ENCODE results near the gene PRR19. TPM values are rescaled to one million over a fixed set of nuclear protein-coding genes. Genes with fewer than 3 reads are reported as not detected.
"Not testable (repeated sequence)": the region's sequence is repeated elsewhere in the genome, so short reads cannot be mapped to it uniquely, and the experiment has no call there.

Gene PRR19
- total and polyA plus RNA-seq, 2 donors (not counting 1 experiment from before 2014, with no cell fraction given) = 0.39 to 0.54 TPM

- DNase-seq (no peak), ATAC-seq (ENCODE audit: low read depth) (no peak)
- WGBS (ENCODE audit: insufficient coverage) = no CpG with 5 or more reads among the region's 3 CpGs
- Histone ChIP-seq H3K27me3 (replicated peaks in 1 of 4; ENCODE audit: control extremely low read depth in 1 of 4, control insufficient read depth in 3 of 4, insufficient read depth in 4 of 4, low read length in 3 of 4) (no peaks in the 10 kb centered on the region), H3K27ac (ENCODE audit: low read length in 2 of 2) (no peak overlapping the region), H3K9me3 (ENCODE audit: control extremely low read depth in 1 of 3, control insufficient read depth in 2 of 3, insufficient read depth in 1 of 3, low read length in 2 of 3) (no peaks in the 10 kb centered on the region), H3K36me3 (replicated peaks in 1 of 2; ENCODE audit: control extremely low read depth in 1 of 2, control insufficient read depth in 1 of 2, extremely low read depth in 1 of 2, insufficient read depth in 2 of 2, low read length in 1 of 2) (no peaks in the 10 kb centered on the region), H3K4me3 (ENCODE audit: control extremely low read depth in 1 of 5, extremely low read depth in 1 of 5, insufficient read depth in 1 of 5, low read depth in 2 of 5, low read length in 4 of 5) (no peak overlapping the region), H2AFZ (ENCODE audit: insufficient read depth, low read depth, low read length, poor library complexity, severe bottlenecking) (no peak overlapping the region), H4K20me1 (ENCODE audit: control insufficient read depth, insufficient read depth, low read length, poor library complexity, severe bottlenecking) (no peaks in the 10 kb centered on the region), H3K9ac (ENCODE audit: low read length) (no peak overlapping the region), H3K4me2 (replicated peaks; ENCODE audit: low read depth, low read length, poor library complexity, severe bottlenecking) (no peak overlapping the region), H3K79me2 (ENCODE audit: control insufficient read depth, insufficient read depth, low read length) (no peaks in the 10 kb centered on the region), H3K4me1 (ENCODE audit: control insufficient read depth in 2 of 2, insufficient read depth in 2 of 2, low read length in 2 of 2) (no peaks in the 10 kb centered on the region)
- ChIA-PET POLR2A (interaction anchor here (0.7 to 1.5 kb wide), 2 partner anchors 10 to 15 kb away, joined by 3 to 5 read pairs; no protein-coding TSS in a partner anchor), CTCF (no interaction called here)
- Mint-ChIP-seq H3K27me3 (peaks cover 9% of the 10 kb centered on the region), H3K27ac (no peak overlapping the region), H3K4me3 (no peak overlapping the region), H3K4me1 (no peaks in the 10 kb centered on the region), H3K9me3 (ENCODE audit: insufficient read depth) (no peaks in the 10 kb centered on the region)
- TF ChIP-seq EZH2 (IDR thresholded peaks at IDR 0.05; ENCODE audit: borderline replicate concordance, insufficient read depth, low read depth, low read length, poor library complexity, severe bottlenecking) (no peak), CTCF (IDR thresholded peaks at IDR 0.05) (no peak)
- intact Hi-C loops (cut with micrococcal nuclease) = no loop called here
Observed at GRCh38 chr19:42261763-42262162, 40.2 kb upstream of the PRR19 start.

GRCh38 chr19:42266105-42266504 is 35.8 kb upstream of the PRR19 start:
- H3K9me3 Mint-ChIP-seq (ENCODE audit: insufficient read depth); H3K27me3 ChIP-seq (replicated peaks in 1 of 4; ENCODE audit: control extremely low read depth in 1 of 4, control insufficient read depth in 3 of 4, insufficient read depth in 4 of 4, low read length in 3 of 4); H3K4me3 ChIP-seq (ENCODE audit: control extremely low read depth in 1 of 5, extremely low read depth in 1 of 5, insufficient read depth in 1 of 5, low read depth in 2 of 5, low read length in 4 of 5); H4K20me1 ChIP-seq (ENCODE audit: control insufficient read depth, insufficient read depth, low read length, poor library complexity, severe bottlenecking); H3K27ac Mint-ChIP-seq; ATAC-seq (ENCODE audit: low read depth); H3K9me3 ChIP-seq (ENCODE audit: control extremely low read depth in 1 of 3, control insufficient read depth in 2 of 3, insufficient read depth in 1 of 3, low read length in 2 of 3); H3K27me3 Mint-ChIP-seq; POLR2A ChIA-PET; intact Hi-C loops (cut with micrococcal nuclease); H3K4me2 ChIP-seq (replicated peaks; ENCODE audit: low read depth, low read length, poor library complexity, severe bottlenecking); DNase-seq; H3K36me3 ChIP-seq (replicated peaks in 1 of 2; ENCODE audit: control extremely low read depth in 1 of 2, control insufficient read depth in 1 of 2, extremely low read depth in 1 of 2, insufficient read depth in 2 of 2, low read length in 1 of 2); H3K27ac ChIP-seq (ENCODE audit: low read length in 2 of 2); H2AFZ ChIP-seq (ENCODE audit: insufficient read depth, low read depth, low read length, poor library complexity, severe bottlenecking); H3K9ac ChIP-seq (ENCODE audit: low read length): not testable (repeated sequence)
- peaks cover 22 to 25% of the 10 kb centered on the region in 2 donors for H3K4me1 ChIP-seq (ENCODE audit: control insufficient read depth in 2 of 2, insufficient read depth in 2 of 2, low read length in 2 of 2)
- CTCF ChIA-PET = interaction anchor here (1.2 kb wide), 1 partner anchor 10 kb away, joined by 4 read pairs; no protein-coding TSS in a partner anchor
- Mint-ChIP-seq H3K4me1 (peaks cover 16% of the 10 kb centered on the region), H3K4me3 (peak overlapping the region; percentile 27)
- peaks cover 17% of the 10 kb centered on the region for H3K79me2 ChIP-seq (ENCODE audit: control insufficient read depth, insufficient read depth, low read length)
- no CpG with 5 or more reads among the region's 4 CpGs for WGBS (ENCODE audit: insufficient coverage)

GRCh38 chr19:42266928-42267603 is 34.9 kb upstream of the PRR19 start:
- H3K27me3 Mint-ChIP-seq; H3K27ac ChIP-seq (ENCODE audit: low read length in 2 of 2); H2AFZ ChIP-seq (ENCODE audit: insufficient read depth, low read depth, low read length, poor library complexity, severe bottlenecking); H3K27me3 ChIP-seq (replicated peaks in 1 of 4; ENCODE audit: control extremely low read depth in 1 of 4, control insufficient read depth in 3 of 4, insufficient read depth in 4 of 4, low read length in 3 of 4); H3K9ac ChIP-seq (ENCODE audit: low read length); H3K36me3 ChIP-seq (replicated peaks in 1 of 2; ENCODE audit: control extremely low read depth in 1 of 2, control insufficient read depth in 1 of 2, extremely low read depth in 1 of 2, insufficient read depth in 2 of 2, low read length in 1 of 2); H3K27ac Mint-ChIP-seq; ATAC-seq (ENCODE audit: low read depth); H3K4me3 ChIP-seq (ENCODE audit: control extremely low read depth in 1 of 5, extremely low read depth in 1 of 5, insufficient read depth in 1 of 5, low read depth in 2 of 5, low read length in 4 of 5); intact Hi-C loops (cut with micrococcal nuclease); H3K9me3 Mint-ChIP-seq (ENCODE audit: insufficient read depth); DNase-seq; H3K9me3 ChIP-seq (ENCODE audit: control extremely low read depth in 1 of 3, control insufficient read depth in 2 of 3, insufficient read depth in 1 of 3, low read length in 2 of 3); H4K20me1 ChIP-seq (ENCODE audit: control insufficient read depth, insufficient read depth, low read length, poor library complexity, severe bottlenecking); H3K4me3 Mint-ChIP-seq: not testable (repeated sequence)
- H3K4me1 ChIP-seq (ENCODE audit: control insufficient read depth in 2 of 2, insufficient read depth in 2 of 2, low read length in 2 of 2) = peaks cover 26 to 32% of the 10 kb centered on the region in 2 donors
- POLR2A ChIA-PET = interaction anchor here (1.4 kb wide), 1 partner anchor 12 kb away, joined by 4 read pairs; no protein-coding TSS in a partner anchor
- CTCF ChIA-PET = interaction anchor here (1.2 to 2.6 kb wide), 2 partner anchors 11 to 12 kb away, joined by 4 to 13 read pairs; no protein-coding TSS in a partner anchor
- H3K4me1 Mint-ChIP-seq = peaks cover 22% of the 10 kb centered on the region
- H3K79me2 ChIP-seq (ENCODE audit: control insufficient read depth, insufficient read depth, low read length) = peaks cover 27% of the 10 kb centered on the region
- WGBS (ENCODE audit: insufficient coverage) = 92% methylated on average over 2 of the region's 25 CpGs
- peak overlapping the region; percentile 95 for H3K4me2 ChIP-seq (replicated peaks; ENCODE audit: low read depth, low read length, poor library complexity, severe bottlenecking)

Measured in B cell (primary cell).